Neutrophil (primary cell): ENCODE results near the gene NOD1.

Experiments used
- H3K27ac ChIP-seq: fragments of 200-600 bp; sonication (generic); 2 replicates; pipeline ENCODE4 v1.5.1; 2016; ENCODE audit warnings: mild to moderate bottlenecking, moderate library complexity
- H3K27me3 ChIP-seq: fragments of 200-600 bp; sonication (generic); 2 replicates; pipeline ENCODE4 v1.6.0; 2016; ENCODE audit warnings: mild to moderate bottlenecking
- H3K36me3 ChIP-seq: fragments of 200-600 bp; sonication (generic); 2 replicates; pipeline ENCODE4 v1.5.1; 2017
- H3K4me1 ChIP-seq, 2 experiments: fragments of 200-600 bp in 1 of 2; sonication (generic) in 1 of 2; 1 replicate in 1 of 2; 2 replicates in 1 of 2; pipeline versions ENCODE4 v1.5.1 to v1.6.1; 2013 to 2016; ENCODE audit warnings: low read depth in 1 of 2, low read length in 1 of 2, mild to moderate bottlenecking in 1 of 2, moderate library complexity in 1 of 2; ENCODE audit not compliant: control insufficient read depth in 1 of 2, insufficient read depth in 1 of 2
- H3K4me3 ChIP-seq, 2 experiments: fragments of 200-600 bp in 1 of 2; sonication (generic) in 1 of 2; 1 replicate in 1 of 2; 2 replicates in 1 of 2; pipeline ENCODE4 v1.5.1; 2013 to 2016; ENCODE audit warnings: low read depth in 1 of 2, low read length in 1 of 2, mild to moderate bottlenecking in 1 of 2, moderate library complexity in 1 of 2
- H3K9me3 ChIP-seq: fragments of 200-600 bp; sonication (generic); 2 replicates; pipeline ENCODE4 v1.5.1; 2016
- CTCF ChIP-seq: fragments of 200-600 bp; sonication (generic); IDR thresholded peaks from 2 replicates; pipeline ENCODE4 v1.5.1; 2016; ENCODE audit warnings: antibody characterized with exemption

NOD1 gene

GRCh38 chr7:30446266-30446665 lies 32.3 kb downstream of the NOD1 start:
- no peak for TF ChIP-seq CTCF
- H3K4me3 ChIP-seq = peak overlapping the region; percentile 27 to 44
- H3K36me3 ChIP-seq = peaks cover 45% of the 10 kb centered on the region
- H3K9me3 ChIP-seq = no peaks in the 10 kb centered on the region
- H3K27me3 ChIP-seq = no peaks in the 10 kb centered on the region
- peak overlapping the region; percentile 76 for H3K27ac ChIP-seq
- H3K4me1 ChIP-seq = peaks cover 11% of the 10 kb centered on the region in 2 experiments

- peaks cover 11% of the 10 kb centered on the region in 2 experiments for H3K4me1 ChIP-seq
- no peaks in the 10 kb centered on the region for H3K27me3 ChIP-seq
- no peaks in the 10 kb centered on the region for H3K9me3 ChIP-seq
- peak overlapping the region; percentile 76 for H3K27ac ChIP-seq
- TF ChIP-seq CTCF = peak; percentile 88
- peak overlapping the region; percentile 27 to 44 for H3K4me3 ChIP-seq
- H3K36me3 ChIP-seq = peaks cover 40% of the 10 kb centered on the region
Measured at GRCh38 chr7:30445770-30446169, 32.8 kb downstream of the NOD1 start.

- no peaks in the 10 kb centered on the region for H3K9me3 ChIP-seq
- H3K4me3 ChIP-seq = no peak overlapping the region
- no peaks in the 10 kb centered on the region for H3K36me3 ChIP-seq
- no peaks in the 10 kb centered on the region for H3K27me3 ChIP-seq
- no peak for TF ChIP-seq CTCF
- H3K27ac ChIP-seq = peak overlapping the region; percentile 73
- peaks cover 34 to 48% of the 10 kb centered on the region in 2 experiments for H3K4me1 ChIP-seq
Measured at GRCh38 chr7:30437823-30438574, 40.6 kb downstream of the NOD1 start.

GRCh38 chr7:30436518-30436917 lies 42.1 kb downstream of the NOD1 start:
- H3K27me3 ChIP-seq = no peaks in the 10 kb centered on the region
- no peaks in the 10 kb centered on the region for H3K36me3 ChIP-seq
- H3K9me3 ChIP-seq = no peaks in the 10 kb centered on the region
- no peak overlapping the region for H3K4me3 ChIP-seq
- H3K4me1 ChIP-seq = peaks cover 49 to 61% of the 10 kb centered on the region in 2 experiments
- TF ChIP-seq CTCF = no peak
- no peak overlapping the region for H3K27ac ChIP-seq

- Histone ChIP-seq H3K36me3 (no peaks in the 10 kb centered on the region), H3K4me3 (no peak overlapping the region), H3K4me1 (peaks cover 54 to 65% of the 10 kb centered on the region in 2 experiments), H3K27ac (no peak overlapping the region), H3K27me3 (no peaks in the 10 kb centered on the region), H3K9me3 (no peaks in the 10 kb centered on the region)
- no peak for TF ChIP-seq CTCF
Measured at GRCh38 chr7:30436046-30436445, 42.5 kb downstream of the NOD1 start.
